K562 (cell line): Measurements from ENCODE around the gene ENTR1. TPM values are rescaled to one million over a fixed set of nuclear protein-coding genes. Genes with fewer than 3 reads are reported as not detected.

Experiments used
- ATAC-seq: fragments of 200-7000 bp; cut with Tn5 transposase; 3 replicates; pipeline ENCODE4 v1.9.1; 2020; ENCODE audit warnings: moderate library complexity
- BruUV-seq: library from RNA; stranded (reverse); fragments of 400-500 nt; replicated peaks from 2 replicates; lab custom pipeline; 2021; lab: Mats Ljungman, UMichigan
- CTCF ChIA-PET: fragments of 300-600 bp; formaldehyde crosslinking; extraction: SDS; loops from one replicate; lab custom pipeline; 2021; ENCODE audit warnings: low intra/inter-chr PET ratio; lab: Yijun Ruan, JAX
- POLR2A ChIA-PET: fragments of 300-600, 350-650 bp; sonication (Branson Sonifier 250); formaldehyde crosslinking; extraction: SDS; loops from one replicate; lab custom pipeline; 2021; ENCODE audit warnings: antibody characterized with exemption, inconsistent platforms; lab: Yijun Ruan, JAX
- DNase-seq, 4 experiments: peaks; one replicate each; pipeline versions ENCODE4 v3.0.0 to v3.0.0-alpha.2; 2011 to 2018; ENCODE audit warnings: low spot score in 3 of 4, mixed read lengths in 3 of 4; ENCODE audit errors: extremely low read depth in 1 of 4
- FAIRE-seq: peaks from 2 replicates; lab custom pipeline; 2011; peaks lifted over from hg19 to GRCh38; lab: Jason Lieb, UNC
- H2AFZ ChIP-seq: 2 replicates; pipeline ENCODE4 v1.6.0; 2011; ENCODE audit warnings: low read depth, low read length, control low read depth, inconsistent platforms
- H3K27ac ChIP-seq: fragments of 200-600 bp; 3 replicates; pipeline ENCODE4 v1.8.0; 2011; ENCODE audit warnings: low read depth, mild to moderate bottlenecking, control low read depth, inconsistent platforms, low read length, moderate library complexity, mixed read lengths; ENCODE audit errors: extremely low read depth
- H3K27me3 ChIP-seq, 2 experiments: fragments of 300-600 bp in 1 of 2; 2 replicates in 1 of 2; 3 replicates in 1 of 2; pipeline versions ENCODE4 v1.6.0 to v1.8.0; 2011; ENCODE audit warnings: inconsistent platforms in 2 of 2, low read length in 2 of 2, mild to moderate bottlenecking in 1 of 2, mixed read lengths in 1 of 2, moderate library complexity in 1 of 2; ENCODE audit not compliant: control insufficient read depth in 2 of 2, insufficient read depth in 2 of 2
- H3K36me3 ChIP-seq: fragments of 300-600 bp; 3 replicates; pipeline ENCODE4 v1.8.0; 2011; ENCODE audit warnings: mild to moderate bottlenecking, low read length, inconsistent platforms; ENCODE audit not compliant: control insufficient read depth, insufficient read depth
- H3K4me1 ChIP-seq, 2 experiments: fragments of 200-600 bp in 1 of 2; replicated peaks in 1 of 2; 2 replicates in 1 of 2; 3 replicates in 1 of 2; pipeline versions ENCODE4 v1.5.1 to v1.8.0; 2011; ENCODE audit warnings: inconsistent platforms in 2 of 2, low read length in 2 of 2, mild to moderate bottlenecking in 1 of 2, mixed read lengths in 1 of 2, moderate library complexity in 1 of 2; ENCODE audit not compliant: control insufficient read depth in 2 of 2, insufficient read depth in 2 of 2
- H3K4me2 ChIP-seq: 2 replicates; pipeline ENCODE4 v1.6.1; 2011; ENCODE audit warnings: low read length, control low read depth, inconsistent platforms, mixed read lengths; ENCODE audit not compliant: insufficient read depth
- H3K4me3 ChIP-seq: fragments of 200-600 bp; sonication (generic), shearing (Covaris generic); 2 replicates; pipeline ENCODE4 v1.5.1; 2016; ENCODE audit warnings: control low read depth, inconsistent platforms
- H3K79me2 ChIP-seq: fragments of 200-600 bp; 3 replicates; pipeline ENCODE4 v1.8.0; 2011; ENCODE audit warnings: low read length, inconsistent platforms; ENCODE audit not compliant: control insufficient read depth, insufficient read depth
- H3K9ac ChIP-seq, 2 experiments: 2 replicates each; pipeline versions ENCODE4 v1.6.0 to v1.6.1; 2011; ENCODE audit warnings: low read depth in 2 of 2, low read length in 2 of 2, control low read depth in 1 of 2, inconsistent platforms in 1 of 2, mild to moderate bottlenecking in 1 of 2, mixed read lengths in 1 of 2; ENCODE audit not compliant: insufficient read depth in 1 of 2
- H3K9me1 ChIP-seq: one replicate; pipeline ENCODE4 v1.6.0; 2011; ENCODE audit warnings: inconsistent platforms, mild to moderate bottlenecking, low read length, moderate library complexity; ENCODE audit not compliant: control insufficient read depth, insufficient read depth
- H3K9me3 ChIP-seq: replicated peaks from 2 replicates; pipeline ENCODE4 v1.5.1; 2011; ENCODE audit warnings: low read depth, low read length, inconsistent platforms; ENCODE audit not compliant: control insufficient read depth, insufficient read depth
- H4K20me1 ChIP-seq: replicated peaks from 2 replicates; pipeline ENCODE4 v1.6.1; 2011; ENCODE audit warnings: low read length, inconsistent platforms, mixed read lengths; ENCODE audit not compliant: control insufficient read depth, insufficient read depth
- POLR2G ChIP-seq: fragments of 200-400 bp; formaldehyde crosslinking; IDR thresholded peaks from 2 replicates; pipeline ENCODE4 v1.6.1; 2017; ENCODE audit warnings: low read depth, mild to moderate bottlenecking, antibody characterized with exemption, low read length, moderate library complexity
- SRSF7 ChIP-seq: fragments of 200-400 bp; formaldehyde crosslinking; optimal IDR thresholded peaks from 2 replicates; pipeline ENCODE3; 2017; ENCODE audit warnings: mild to moderate bottlenecking, low read depth, low read length
- TAF1 ChIP-seq: IDR thresholded peaks from 2 replicates; pipeline ENCODE4 v1.6.1; 2011; ENCODE audit warnings: mild to moderate bottlenecking, low read length, moderate library complexity; ENCODE audit not compliant: insufficient read depth, control insufficient read depth, severe bottlenecking; ENCODE audit errors: extremely low read depth
- WHSC1 ChIP-seq: IDR thresholded peaks from one replicate; pipeline ENCODE4 v1.6.1; 2012; ENCODE audit warnings: low read length, control low read depth, inconsistent platforms
- WGBS: fragments of 100-300 bp; shearing (Covaris generic); methylation state at CpG from one replicate; pipeline ENCODE4 v1.1.6; 2016; ENCODE audit warnings: low coverage, mixed read lengths; ENCODE audit not compliant: insufficient coverage; ENCODE audit errors: missing lambda C conversion rate; 5-methylcytosine and 5-hydroxymethylcytosine counted together
- in situ Hi-C: fragments of 300-500 bp; cut with MboI; formaldehyde crosslinking; loops from 4 replicates; pipeline ENCODE4 v1.15.0; 2018; ENCODE audit warnings: inconsistent platforms, mixed read lengths
- intact Hi-C: fragments of 100-400 bp; cut with micrococcal nuclease; formaldehyde crosslinking; loops from 2 replicates; pipeline ENCODE4 v1.14.2; 2022
- polyA plus RNA-seq, 8 experiments: library from polyadenylated mRNA; depleted of rRNA in 4 of 8; stranded (reverse) in 5 of 8; unstranded in 3 of 8; fragments of >200 nt; fragmentation: Nextera tagmentation in 2 of 8; fragmentation: Illumina TruSeq in 1 of 8; extraction: Ambion mirVana in 2 of 8; extraction: Trizol in 1 of 8; gene quantifications; 2 replicates each; pipeline versions ENCODE4 v1.2.1 to v1.2.3, GENCODE V29; 2011 to 2014; ENCODE audit warnings: inconsistent platforms in 1 of 8, missing spikeins in 1 of 8
- total RNA-seq, 7 experiments: library from RNA; depleted of rRNA in 6 of 7; stranded (reverse); fragments of >200 nt in 6 of 7; fragmentation: Illumina TruSeq in 2 of 7; extraction: Trizol in 2 of 7; gene quantifications; 2 replicates each; pipeline versions ENCODE4 v1.2.1 to v1.2.3, GENCODE V29; 2011 to 2021; ENCODE audit warnings: low replicate concordance in 1 of 7
- TF ChIP-seq, protein P1 (sequence below): fragments of 450-650 bp; IDR thresholded peaks from 2 replicates; pipeline ENCODE4 v1.6.1; 2017; ENCODE audit warnings: antibody characterized with exemption
- TF ChIP-seq, protein P2 (sequence below): fragments of 450-650 bp; formaldehyde crosslinking; IDR thresholded peaks from 2 replicates; pipeline ENCODE4 v1.4.0; 2022; ENCODE audit warnings: mild to moderate bottlenecking, moderate library complexity

ENTR1 gene
- total and polyA plus RNA-seq, 9 of the 15 experiments (the other 6 are each of a cell fraction or from before 2014, with no cell fraction given) = 6.7 to 106 (median 72.6) TPM

DNA sequence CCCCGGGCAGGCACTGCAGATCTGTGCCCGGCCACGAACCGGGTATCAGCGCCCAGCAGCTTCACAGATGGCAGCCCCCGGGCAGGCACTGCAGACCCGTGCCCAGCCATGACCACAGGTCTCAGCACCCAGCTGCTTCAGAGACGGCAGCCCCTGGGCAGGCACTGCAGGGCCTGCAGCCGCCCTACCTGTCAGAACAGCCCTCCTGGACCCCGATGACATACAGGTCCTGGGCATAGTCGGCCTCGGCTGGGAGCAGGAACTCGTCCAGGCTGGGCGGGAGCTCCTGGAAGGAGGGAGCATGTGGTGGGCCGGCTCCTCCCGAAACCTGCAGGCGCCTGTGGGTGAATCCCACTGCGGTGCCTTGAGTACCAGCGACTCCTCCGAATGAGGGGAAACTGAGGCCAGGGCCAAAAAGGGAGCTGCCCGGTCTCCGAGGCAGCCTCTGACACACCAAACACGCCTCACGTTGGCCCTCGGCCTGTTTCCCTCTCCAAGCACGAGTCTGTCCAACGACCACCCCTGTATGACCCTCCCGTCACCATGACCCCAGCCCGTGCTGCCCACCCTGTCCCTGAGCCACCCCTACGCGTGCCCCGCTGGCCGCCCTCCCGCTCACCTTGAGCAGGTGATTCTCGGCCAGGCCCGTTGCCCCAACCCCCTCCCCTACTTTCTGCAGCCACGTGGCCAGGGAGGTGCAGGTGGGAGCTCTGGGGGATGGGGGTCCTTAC is 23.6 kb upstream of the ENTR1 start (continued):
- TF ChIP-seq, protein P1, sequence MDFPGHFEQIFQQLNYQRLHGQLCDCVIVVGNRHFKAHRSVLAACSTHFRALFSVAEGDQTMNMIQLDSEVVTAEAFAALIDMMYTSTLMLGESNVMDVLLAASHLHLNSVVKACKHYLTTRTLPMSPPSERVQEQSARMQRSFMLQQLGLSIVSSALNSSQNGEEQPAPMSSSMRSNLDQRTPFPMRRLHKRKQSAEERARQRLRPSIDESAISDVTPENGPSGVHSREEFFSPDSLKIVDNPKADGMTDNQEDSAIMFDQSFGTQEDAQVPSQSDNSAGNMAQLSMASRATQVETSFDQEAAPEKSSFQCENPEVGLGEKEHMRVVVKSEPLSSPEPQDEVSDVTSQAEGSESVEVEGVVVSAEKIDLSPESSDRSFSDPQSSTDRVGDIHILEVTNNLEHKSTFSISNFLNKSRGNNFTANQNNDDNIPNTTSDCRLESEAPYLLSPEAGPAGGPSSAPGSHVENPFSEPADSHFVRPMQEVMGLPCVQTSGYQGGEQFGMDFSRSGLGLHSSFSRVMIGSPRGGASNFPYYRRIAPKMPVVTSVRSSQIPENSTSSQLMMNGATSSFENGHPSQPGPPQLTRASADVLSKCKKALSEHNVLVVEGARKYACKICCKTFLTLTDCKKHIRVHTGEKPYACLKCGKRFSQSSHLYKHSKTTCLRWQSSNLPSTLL = no peak
- TF ChIP-seq WHSC1 (no peak), TAF1 (no peak)
- TF ChIP-seq, protein P2, sequence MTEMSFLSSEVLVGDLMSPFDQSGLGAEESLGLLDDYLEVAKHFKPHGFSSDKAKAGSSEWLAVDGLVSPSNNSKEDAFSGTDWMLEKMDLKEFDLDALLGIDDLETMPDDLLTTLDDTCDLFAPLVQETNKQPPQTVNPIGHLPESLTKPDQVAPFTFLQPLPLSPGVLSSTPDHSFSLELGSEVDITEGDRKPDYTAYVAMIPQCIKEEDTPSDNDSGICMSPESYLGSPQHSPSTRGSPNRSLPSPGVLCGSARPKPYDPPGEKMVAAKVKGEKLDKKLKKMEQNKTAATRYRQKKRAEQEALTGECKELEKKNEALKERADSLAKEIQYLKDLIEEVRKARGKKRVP = no peak

DNA sequence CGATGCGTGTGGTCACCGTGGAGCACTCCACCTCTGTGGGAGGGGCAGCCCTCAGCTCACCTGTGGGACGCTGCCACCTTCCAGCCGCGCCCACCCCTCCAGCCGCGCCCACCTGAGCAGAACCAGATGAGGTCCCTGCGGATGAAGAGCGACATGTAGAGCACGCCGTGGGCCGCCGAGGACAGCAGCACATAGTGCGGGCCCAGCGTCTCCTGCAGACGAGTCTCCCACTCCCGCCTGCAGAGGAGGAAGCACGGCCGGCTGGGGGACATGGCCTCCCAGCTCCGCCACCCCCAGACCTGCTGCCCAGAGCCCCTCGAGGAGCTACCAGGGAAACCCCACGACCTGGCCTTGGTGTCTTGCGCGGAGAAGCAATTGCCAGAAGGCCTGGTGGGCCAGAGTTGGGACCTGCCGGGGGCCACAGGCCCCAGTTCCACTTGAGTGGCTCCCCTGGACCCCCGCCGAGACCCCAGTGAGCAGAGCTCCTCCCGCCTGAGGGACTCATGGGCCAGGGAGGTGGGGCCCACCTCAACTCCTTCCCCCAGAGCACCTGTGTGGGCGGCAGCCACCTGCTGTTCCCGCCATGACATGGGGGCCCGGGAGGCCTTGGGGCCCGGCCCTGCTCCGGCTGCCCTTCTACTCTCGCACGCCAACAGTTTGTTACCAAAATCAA is 22.8 kb upstream of the ENTR1 start:
- Histone ChIP-seq H3K9ac (no peak overlapping the region; a peak in 1 of 4 replicates), H3K9me1 (peaks cover 13% of the 10 kb centered on the region), H4K20me1 (peaks cover 16% of the 10 kb centered on the region; the same call in 1 of the 2 replicates), H3K27me3 (no peaks in the 10 kb centered on the region), H3K27ac (no peak overlapping the region), H3K9me3 (no peaks in the 10 kb centered on the region), H3K4me2 (no peak overlapping the region), H3K79me2 (peaks cover 35% of the 10 kb centered on the region), H2AFZ (no peak overlapping the region), H3K4me1 (peaks cover 15 to 54% of the 10 kb centered on the region in 2 experiments), H3K4me3 (no peak overlapping the region), H3K36me3 (peaks cover 64% of the 10 kb centered on the region; the same call in 1 of the 3 replicates)
- 92% methylated on average over 26 of the region's 36 CpGs for WGBS
- ChIA-PET CTCF (no interaction called here), POLR2A (interaction anchor here (0.6 to 5.6 kb wide), 4 partner anchors 9 to 15 kb away, joined by 3 to 33 read pairs (median 3); no protein-coding TSS in a partner anchor)
- no peak for TF ChIP-seq SRSF7
- TF ChIP-seq POLR2G = peak; percentile 39
- FAIRE-seq = no peak
- no peak for DNase-seq
- in situ Hi-C loops (no loop called here), intact Hi-C loops (no loop called here)
- BruUV-seq = no TSS peak
- ATAC-seq = no peak
